ENCODE measurements around the gene FIP1L1.
A peak's percentile ranks its signal among the peaks of the same experiment; 100 is the strongest.

The FIP1L1 gene

DNA sequence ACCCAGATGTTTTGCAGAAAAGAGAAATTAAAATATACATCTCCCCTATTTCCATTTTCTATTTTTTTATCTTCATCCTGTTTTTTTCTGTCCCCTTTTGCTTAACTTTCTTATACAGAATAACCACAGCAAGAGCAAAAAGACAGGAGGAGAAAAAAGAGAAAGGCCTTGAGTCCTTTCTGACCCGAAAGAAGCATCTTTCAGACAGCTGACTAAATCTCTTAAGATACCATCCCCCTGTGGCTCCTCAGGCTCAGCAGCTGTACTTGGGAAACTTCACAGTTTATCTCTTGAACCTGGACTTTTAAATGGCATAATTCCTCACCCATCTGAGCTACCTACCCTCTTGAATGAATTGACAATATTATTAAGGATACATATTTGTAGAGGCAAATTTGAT is 100.2 kb downstream of the FIP1L1 start:
- Histone ChIP-seq H3K56ac (ENCODE audit: low read length) (no peak overlapping the region), H3K18ac (ENCODE audit: low read length) (no peak overlapping the region), H3K23ac (ENCODE audit: low read length) (no peak overlapping the region), H3K4me3 (ENCODE audit: low read length) (no peak overlapping the region), H3K4me2 (ENCODE audit: low read length) (no peak overlapping the region), H3K9ac (ENCODE audit: low read length) (no peak overlapping the region), H2BK5ac (ENCODE audit: low read length) (no peak overlapping the region), H3K79me1 (ENCODE audit: low read length) (no peaks in the 10 kb centered on the region), H4K5ac (ENCODE audit: low read length) (no peak overlapping the region), H2BK15ac (replicated peaks; ENCODE audit: low read depth) (no peak overlapping the region), H4K8ac (ENCODE audit: low read depth, low read length) (no peak overlapping the region), H2AK5ac (ENCODE audit: low read length) (no peak overlapping the region), H3K79me2 (ENCODE audit: control insufficient read depth, insufficient read depth, low read length) (no peaks in the 10 kb centered on the region), H3K27me3 (ENCODE audit: insufficient read depth, low read length, poor library complexity) (no peaks in the 10 kb centered on the region), H3K36me3 (ENCODE audit: control insufficient read depth, insufficient read depth, low read length) (no peaks in the 10 kb centered on the region), H3K27ac (ENCODE audit: low read depth, low read length) (no peak overlapping the region), H3K4ac (ENCODE audit: low read depth, low read length) (no peak overlapping the region), H2BK120ac (ENCODE audit: low read depth, low read length) (no peak overlapping the region), H3K4me1 (ENCODE audit: control insufficient read depth, low read depth, low read length) (no peaks in the 10 kb centered on the region)
- no peak for DNase-seq
- WGBS (ENCODE audit: extremely low coverage, insufficient coverage, low lambda C conversion rate), result no CpG with 5 or more reads among the region's 1 CpG

DNA sequence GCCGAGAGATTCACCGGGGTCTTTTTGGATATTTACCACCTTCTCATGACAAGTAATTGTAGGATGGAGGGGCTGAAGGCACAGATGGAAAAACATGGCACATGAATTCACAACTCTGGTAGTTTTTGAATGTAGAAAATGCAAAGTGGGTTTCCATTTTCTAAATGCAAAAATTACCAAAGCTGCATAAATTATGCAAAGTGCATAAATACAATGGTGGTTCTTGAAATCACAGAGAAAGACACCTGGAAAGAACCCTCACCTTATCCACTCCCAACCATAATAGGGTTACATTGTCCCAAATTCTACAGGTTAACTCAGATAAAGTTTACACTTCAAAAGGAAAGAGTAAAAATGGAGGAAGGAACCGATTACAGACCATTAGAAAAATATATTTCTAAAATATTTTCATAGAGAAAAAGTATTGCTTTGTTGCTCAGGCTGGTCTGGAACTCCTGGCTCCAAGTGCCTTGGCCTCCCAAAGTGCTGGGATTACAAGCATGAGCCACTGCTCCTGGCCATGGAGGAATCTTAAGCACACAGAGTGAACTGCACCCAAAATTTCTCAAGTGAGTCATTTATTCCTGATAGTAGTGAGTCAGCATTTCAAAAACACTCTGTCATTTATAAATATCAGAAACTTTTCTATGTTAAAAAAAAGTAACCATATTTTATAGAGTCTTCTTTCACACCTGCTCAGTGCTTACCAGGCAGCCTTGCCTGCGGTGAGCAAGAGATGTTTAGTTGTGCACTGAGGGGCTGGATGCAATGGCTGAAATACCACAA is 101.4 kb downstream of the FIP1L1 start:
- no peak overlapping the region for H3K4me2 ChIP-seq (ENCODE audit: low read length)
- H3K23ac ChIP-seq (ENCODE audit: low read length), result no peak overlapping the region
- no peak overlapping the region for H4K5ac ChIP-seq (ENCODE audit: low read length)
- H3K4me1 ChIP-seq (ENCODE audit: control insufficient read depth, low read depth, low read length), result no peaks in the 10 kb centered on the region
- no peak overlapping the region for H3K18ac ChIP-seq (ENCODE audit: low read length)
- no peak overlapping the region for H2BK5ac ChIP-seq (ENCODE audit: low read length)
- H3K27ac ChIP-seq (ENCODE audit: low read depth, low read length), result no peak overlapping the region
- no peak overlapping the region for H2AK5ac ChIP-seq (ENCODE audit: low read length)
- no peak for DNase-seq
- no peak overlapping the region for H3K4me3 ChIP-seq (ENCODE audit: low read length)
- no peaks in the 10 kb centered on the region for H3K79me2 ChIP-seq (ENCODE audit: control insufficient read depth, insufficient read depth, low read length)
- H3K36me3 ChIP-seq (ENCODE audit: control insufficient read depth, insufficient read depth, low read length), result no peaks in the 10 kb centered on the region
- no peak overlapping the region for H3K4ac ChIP-seq (ENCODE audit: low read depth, low read length)
- no peaks in the 10 kb centered on the region for H3K79me1 ChIP-seq (ENCODE audit: low read length)
- peak overlapping the region; percentile 74 for H2BK15ac ChIP-seq (replicated peaks; ENCODE audit: low read depth)
- no CpG with 5 or more reads among the region's 4 CpGs for WGBS (ENCODE audit: extremely low coverage, insufficient coverage, low lambda C conversion rate)
- H3K56ac ChIP-seq (ENCODE audit: low read length), result no peak overlapping the region
- no peak overlapping the region for H4K8ac ChIP-seq (ENCODE audit: low read depth, low read length)
- no peak overlapping the region for H3K9ac ChIP-seq (ENCODE audit: low read length)
- no peaks in the 10 kb centered on the region for H3K27me3 ChIP-seq (ENCODE audit: insufficient read depth, low read length, poor library complexity)
- H2BK120ac ChIP-seq (ENCODE audit: low read depth, low read length), result no peak overlapping the region

DNA sequence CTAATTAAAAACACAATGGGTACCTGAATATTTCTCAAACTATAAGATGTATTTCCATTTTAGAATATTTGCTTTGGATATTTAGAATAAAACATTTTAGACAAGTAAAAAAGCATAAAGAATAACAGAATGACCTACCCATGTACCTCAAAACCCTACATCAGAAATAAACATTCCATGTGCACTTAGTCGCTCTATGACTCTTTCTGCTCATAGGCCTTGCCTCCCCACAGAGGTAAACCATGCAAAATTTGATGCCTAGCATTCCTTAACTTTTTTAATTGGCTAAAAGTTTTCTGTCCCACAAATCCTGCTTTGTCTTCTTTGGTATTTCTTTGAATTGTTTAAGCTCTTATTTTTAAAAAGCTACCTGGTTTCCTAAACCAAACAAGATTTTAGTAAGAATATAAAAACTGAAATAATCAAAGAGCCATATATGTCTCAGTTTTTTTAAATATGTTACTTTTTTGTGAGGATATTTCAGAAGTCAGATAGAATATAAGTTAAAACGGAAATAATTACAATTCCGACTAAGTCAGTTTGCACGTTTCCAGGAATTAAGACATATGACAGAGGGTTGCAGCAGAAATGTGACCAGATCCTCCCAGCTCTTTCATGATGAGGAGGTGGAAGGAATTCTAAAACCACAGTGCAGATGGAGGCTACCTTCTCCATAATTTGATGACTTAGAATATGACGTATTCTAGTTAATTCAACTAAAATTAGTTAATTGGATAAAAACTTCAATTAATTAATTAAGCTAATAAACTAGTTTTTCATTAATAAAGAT is 102.5 kb downstream of the FIP1L1 start:
- WGBS (ENCODE audit: extremely low coverage, insufficient coverage, low lambda C conversion rate), result no CpG with 5 or more reads among the region's 5 CpGs
- H2BK5ac ChIP-seq (ENCODE audit: low read length), result no peak overlapping the region
- H3K23ac ChIP-seq (ENCODE audit: low read length), result no peak overlapping the region
- no peaks in the 10 kb centered on the region for H3K27me3 ChIP-seq (ENCODE audit: insufficient read depth, low read length, poor library complexity)
- no peak overlapping the region for H4K8ac ChIP-seq (ENCODE audit: low read depth, low read length)
- H2BK120ac ChIP-seq (ENCODE audit: low read depth, low read length), result no peak overlapping the region
- H3K79me2 ChIP-seq (ENCODE audit: control insufficient read depth, insufficient read depth, low read length), result no peaks in the 10 kb centered on the region
- H2BK15ac ChIP-seq (replicated peaks; ENCODE audit: low read depth), result no peak overlapping the region
- no peaks in the 10 kb centered on the region for H3K4me1 ChIP-seq (ENCODE audit: control insufficient read depth, low read depth, low read length)
- no peaks in the 10 kb centered on the region for H3K79me1 ChIP-seq (ENCODE audit: low read length)
- DNase-seq, result no peak
- no peak overlapping the region for H3K4ac ChIP-seq (ENCODE audit: low read depth, low read length)
- H4K5ac ChIP-seq (ENCODE audit: low read length), result no peak overlapping the region
- no peaks in the 10 kb centered on the region for H3K36me3 ChIP-seq (ENCODE audit: control insufficient read depth, insufficient read depth, low read length)
- no peak overlapping the region for H3K4me3 ChIP-seq (ENCODE audit: low read length)
- H3K4me2 ChIP-seq (ENCODE audit: low read length), result no peak overlapping the region
- H3K9ac ChIP-seq (ENCODE audit: low read length), result no peak overlapping the region
- H2AK5ac ChIP-seq (ENCODE audit: low read length), result no peak overlapping the region
- no peak overlapping the region for H3K27ac ChIP-seq (ENCODE audit: low read depth, low read length)
- H3K18ac ChIP-seq (ENCODE audit: low read length), result no peak overlapping the region
- H3K56ac ChIP-seq (ENCODE audit: low read length), result no peak overlapping the region

DNA sequence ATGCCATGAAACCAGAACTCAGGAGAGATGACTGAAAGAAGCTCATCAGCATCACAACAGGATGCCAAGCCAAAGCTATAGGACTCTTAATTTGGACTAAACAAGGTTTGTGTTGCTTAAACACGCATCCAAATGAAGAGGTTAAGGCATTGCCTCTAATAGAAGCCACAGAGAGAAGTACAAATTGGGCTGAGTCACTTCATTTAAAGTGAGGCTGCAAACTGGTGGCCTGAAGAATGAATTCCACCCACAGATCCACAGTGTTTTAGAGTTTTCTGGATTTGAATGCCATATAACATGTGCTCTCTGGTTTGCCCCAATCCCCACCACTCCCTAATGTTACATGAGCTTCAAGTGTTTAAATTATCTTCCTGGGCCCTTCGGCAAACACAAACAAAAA is 103.5 kb downstream of the FIP1L1 start:
- no peaks in the 10 kb centered on the region for H3K79me2 ChIP-seq (ENCODE audit: control insufficient read depth, insufficient read depth, low read length)
- no peak overlapping the region for H2BK120ac ChIP-seq (ENCODE audit: low read depth, low read length)
- no peak overlapping the region for H2BK5ac ChIP-seq (ENCODE audit: low read length)
- H2AK5ac ChIP-seq (ENCODE audit: low read length), result no peak overlapping the region
- no peaks in the 10 kb centered on the region for H3K79me1 ChIP-seq (ENCODE audit: low read length)
- no peaks in the 10 kb centered on the region for H3K27me3 ChIP-seq (ENCODE audit: insufficient read depth, low read length, poor library complexity)
- no peak overlapping the region for H4K5ac ChIP-seq (ENCODE audit: low read length)
- H3K4me3 ChIP-seq (ENCODE audit: low read length), result no peak overlapping the region
- H2BK15ac ChIP-seq (replicated peaks; ENCODE audit: low read depth), result no peak overlapping the region
- H3K27ac ChIP-seq (ENCODE audit: low read depth, low read length), result no peak overlapping the region
- no peak overlapping the region for H3K23ac ChIP-seq (ENCODE audit: low read length)
- H3K56ac ChIP-seq (ENCODE audit: low read length), result no peak overlapping the region
- no peak overlapping the region for H3K4ac ChIP-seq (ENCODE audit: low read depth, low read length)
- no peaks in the 10 kb centered on the region for H3K4me1 ChIP-seq (ENCODE audit: control insufficient read depth, low read depth, low read length)
- no peaks in the 10 kb centered on the region for H3K36me3 ChIP-seq (ENCODE audit: control insufficient read depth, insufficient read depth, low read length)
- no peak for DNase-seq
- H3K18ac ChIP-seq (ENCODE audit: low read length), result no peak overlapping the region
- WGBS (ENCODE audit: extremely low coverage, insufficient coverage, low lambda C conversion rate), result no CpG with 5 or more reads among the region's 2 CpGs
- no peak overlapping the region for H3K9ac ChIP-seq (ENCODE audit: low read length)
- H4K8ac ChIP-seq (ENCODE audit: low read depth, low read length), result no peak overlapping the region
- H3K4me2 ChIP-seq (ENCODE audit: low read length), result no peak overlapping the region

DNA sequence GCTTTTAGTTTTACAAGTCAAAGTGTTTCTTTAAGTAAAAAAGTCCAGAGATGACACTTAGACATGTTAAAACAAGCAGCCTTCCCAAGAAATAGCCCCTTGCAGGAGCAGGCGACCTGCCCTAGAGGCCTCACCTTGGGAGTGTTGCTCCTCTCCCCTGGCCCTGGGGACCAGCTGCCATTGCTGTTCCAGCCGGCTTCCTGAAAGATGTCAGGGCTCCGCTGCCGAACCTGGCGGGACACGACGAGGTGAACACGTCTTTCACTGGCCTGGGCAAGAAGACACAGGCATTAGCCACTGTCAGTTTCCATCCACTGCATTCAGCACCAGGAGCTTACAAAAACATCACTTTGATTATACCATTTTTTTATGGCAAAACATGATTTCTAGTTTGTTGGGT is 104.1 kb downstream of the FIP1L1 start:
- Histone ChIP-seq H3K4me1 (ENCODE audit: control insufficient read depth, low read depth, low read length) (no peaks in the 10 kb centered on the region), H3K79me1 (ENCODE audit: low read length) (no peaks in the 10 kb centered on the region), H3K23ac (ENCODE audit: low read length) (no peak overlapping the region), H3K9ac (ENCODE audit: low read length) (no peak overlapping the region), H3K4me2 (ENCODE audit: low read length) (no peak overlapping the region), H3K18ac (ENCODE audit: low read length) (no peak overlapping the region), H3K4ac (ENCODE audit: low read depth, low read length) (no peak overlapping the region), H2BK5ac (ENCODE audit: low read length) (no peak overlapping the region), H3K56ac (ENCODE audit: low read length) (no peak overlapping the region), H4K5ac (ENCODE audit: low read length) (no peak overlapping the region), H3K27me3 (ENCODE audit: insufficient read depth, low read length, poor library complexity) (no peaks in the 10 kb centered on the region), H3K4me3 (ENCODE audit: low read length) (no peak overlapping the region), H3K79me2 (ENCODE audit: control insufficient read depth, insufficient read depth, low read length) (no peaks in the 10 kb centered on the region), H3K27ac (ENCODE audit: low read depth, low read length) (no peak overlapping the region), H3K36me3 (ENCODE audit: control insufficient read depth, insufficient read depth, low read length) (no peaks in the 10 kb centered on the region), H2BK120ac (ENCODE audit: low read depth, low read length) (no peak overlapping the region), H4K8ac (ENCODE audit: low read depth, low read length) (no peak overlapping the region), H2AK5ac (ENCODE audit: low read length) (no peak overlapping the region), H2BK15ac (replicated peaks; ENCODE audit: low read depth) (no peak overlapping the region)
- WGBS (ENCODE audit: extremely low coverage, insufficient coverage, low lambda C conversion rate), result no CpG with 5 or more reads among the region's 8 CpGs
- no peak for DNase-seq
